Neuronal stem cell (in vitro differentiated cells): ENCODE data around the gene RAD51B.
"Not testable (repeated sequence)": the region's sequence is repeated elsewhere in the genome, so short reads cannot be mapped to it uniquely, and the experiment has no call there.

ENCODE experiments used
- DNase-seq: peaks from one replicate; pipeline ENCODE4 v3.0.0-alpha.2; 2013; ENCODE audit warnings: low spot score
- H2AFZ ChIP-seq: one replicate; pipeline ENCODE4 v1.6.1; 2013; ENCODE audit warnings: mild to moderate bottlenecking, low read length, inconsistent platforms
- H2AK5ac ChIP-seq: 2 replicates; pipeline ENCODE4 v1.6.1; 2013; ENCODE audit warnings: low read depth, mild to moderate bottlenecking, inconsistent platforms, low read length, moderate library complexity, mixed read lengths
- H2BK120ac ChIP-seq: 2 replicates; pipeline ENCODE4 v1.6.1; 2013; ENCODE audit warnings: low read depth, mild to moderate bottlenecking, inconsistent platforms, low read length, moderate library complexity, mixed read lengths
- H2BK12ac ChIP-seq: one replicate; pipeline ENCODE4 v1.6.1; 2013; ENCODE audit warnings: low read length, inconsistent platforms
- H2BK15ac ChIP-seq: 2 replicates; pipeline ENCODE4 v1.6.1; 2013; ENCODE audit warnings: mild to moderate bottlenecking, low read length, inconsistent platforms, mixed read lengths
- H2BK5ac ChIP-seq: one replicate; pipeline ENCODE4 v1.6.1; 2013; ENCODE audit warnings: inconsistent platforms, mild to moderate bottlenecking, low read length, moderate library complexity
- H3K14ac ChIP-seq: one replicate; pipeline ENCODE4 v1.6.1; 2013; ENCODE audit warnings: low read length, inconsistent platforms
- H3K18ac ChIP-seq: 2 replicates; pipeline ENCODE4 v1.6.1; 2013; ENCODE audit warnings: low read length, inconsistent platforms
- H3K23ac ChIP-seq: 2 replicates; pipeline ENCODE4 v1.6.1; 2013; ENCODE audit warnings: low read depth, mild to moderate bottlenecking, mixed read lengths, low read length, inconsistent platforms; ENCODE audit not compliant: poor library complexity
- H3K27ac ChIP-seq: replicated peaks from 3 replicates; pipeline ENCODE4 v1.5.1; 2013; ENCODE audit warnings: low read length, inconsistent platforms
- H3K27me3 ChIP-seq, 3 experiments: 2 replicates each; pipeline ENCODE4 v1.6.1; 2013; ENCODE audit warnings: low read length in 3 of 3, mild to moderate bottlenecking in 2 of 3, inconsistent platforms in 1 of 3, low read depth in 1 of 3, mixed read lengths in 1 of 3, moderate library complexity in 1 of 3; ENCODE audit not compliant: control insufficient read depth in 3 of 3, insufficient read depth in 3 of 3
- H3K36me3 ChIP-seq, 2 donors: replicated peaks in 1 of 2; 2 replicates each; pipeline ENCODE4 v1.6.1; 2013; ENCODE audit warnings: low read length in 2 of 2; ENCODE audit not compliant: control insufficient read depth in 2 of 2, insufficient read depth in 2 of 2
- H3K4ac ChIP-seq: 2 replicates; pipeline ENCODE4 v1.6.1; 2013; ENCODE audit warnings: inconsistent platforms, mild to moderate bottlenecking, low read length, moderate library complexity
- H3K4me1 ChIP-seq, 2 donors: 1 replicate in 1 of 2; 2 replicates in 1 of 2; pipeline ENCODE4 v1.6.1; 2013; ENCODE audit warnings: low read length in 2 of 2, low read depth in 1 of 2; ENCODE audit not compliant: control insufficient read depth in 2 of 2, insufficient read depth in 1 of 2
- H3K4me2 ChIP-seq: one replicate; pipeline ENCODE4 v1.6.1; 2013; ENCODE audit warnings: mild to moderate bottlenecking, low read length, inconsistent platforms; ENCODE audit not compliant: insufficient read depth, poor library complexity, severe bottlenecking
- H3K4me3 ChIP-seq, 2 donors: 2 replicates each; pipeline ENCODE4 v1.5.1; 2013; ENCODE audit warnings: low read length in 2 of 2, mild to moderate bottlenecking in 2 of 2, inconsistent platforms in 1 of 2, moderate library complexity in 1 of 2
- H3K79me1 ChIP-seq: one replicate; pipeline ENCODE4 v1.6.1; 2013; ENCODE audit warnings: low read depth, mild to moderate bottlenecking, inconsistent platforms, low read length, moderate library complexity
- H3K9ac ChIP-seq: one replicate; pipeline ENCODE4 v1.6.1; 2013; ENCODE audit warnings: mild to moderate bottlenecking, low read depth, low read length, inconsistent platforms; ENCODE audit not compliant: poor library complexity
- H3K9me3 ChIP-seq, 2 donors: replicated peaks in 1 of 2; 2 replicates each; pipeline versions ENCODE3 to v1.6.1; 2013; ENCODE audit warnings: low read length in 2 of 2, mild to moderate bottlenecking in 2 of 2, inconsistent platforms in 1 of 2, low read depth in 1 of 2, mixed read lengths in 1 of 2, moderate library complexity in 1 of 2; ENCODE audit not compliant: control insufficient read depth in 2 of 2, insufficient read depth in 1 of 2
- H4K8ac ChIP-seq: one replicate; pipeline ENCODE4 v1.6.1; 2013; ENCODE audit warnings: low read depth, mild to moderate bottlenecking, inconsistent platforms, low read length, moderate library complexity
- H4K91ac ChIP-seq: one replicate; pipeline ENCODE4 v1.6.1; 2013; ENCODE audit warnings: low read length, low read depth, mild to moderate bottlenecking, inconsistent platforms; ENCODE audit not compliant: poor library complexity
- WGBS, 2 donors: extraction: QIAGEN DNeasy Blood & Tissue Kit; methylation state at CpG; one replicate each; pipeline ENCODE4 v1.1.7; 2013; ENCODE audit warnings: missing lambda C conversion rate in 2 of 2, mixed read lengths in 1 of 2; ENCODE audit not compliant: insufficient read length in 2 of 2, insufficient replicate concordance in 1 of 2; ENCODE audit errors: extremely low coverage in 2 of 2; 5-methylcytosine and 5-hydroxymethylcytosine counted together

RAD51B gene

DNA sequence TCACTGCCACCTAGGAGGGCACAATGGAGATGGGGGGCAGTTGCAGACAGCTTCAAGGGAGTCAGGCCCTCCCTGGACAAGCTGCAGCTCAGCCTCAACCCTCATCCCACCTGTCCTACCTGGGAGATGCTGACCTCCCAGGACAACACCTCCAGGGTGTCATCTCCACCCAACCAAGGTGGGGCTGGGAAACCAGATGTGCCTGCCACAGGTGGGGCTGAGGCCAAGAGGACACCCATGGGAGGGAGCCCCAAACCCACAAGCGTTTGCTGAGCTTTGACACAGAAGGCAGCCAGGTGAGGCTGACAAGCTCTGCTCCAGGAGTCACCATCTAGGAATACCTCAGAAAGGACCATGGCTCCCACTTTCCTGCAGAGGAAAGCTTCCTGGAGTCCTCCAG lies 941.8 kb downstream of the RAD51B start:
- Histone ChIP-seq H2BK120ac (no peak overlapping the region), H3K4me1 (peaks cover 12 to 13% of the 10 kb centered on the region in 2 donors), H3K9me3 (no peaks in the 10 kb centered on the region), H3K4me3 (no peak overlapping the region), H2AK5ac (peak overlapping the region; percentile 41), H2AFZ (no peak overlapping the region), H2BK12ac (no peak overlapping the region), H3K27me3 (no peaks in the 10 kb centered on the region), H3K9ac (no peak overlapping the region), H3K23ac (no peak overlapping the region), H3K36me3 (no peaks in the 10 kb centered on the region), H3K79me1 (no peaks in the 10 kb centered on the region), H3K18ac (peak overlapping the region; percentile 0), H4K91ac (no peak overlapping the region), H3K27ac (no peak overlapping the region), H3K4ac (no peak overlapping the region), H2BK5ac (no peak overlapping the region), H2BK15ac (no peak overlapping the region), H4K8ac (no peak overlapping the region), H3K14ac (no peak overlapping the region), H3K4me2 (no peak overlapping the region)
- whole genome bisulfite sequencing, 2 donors: no CpG with 5 or more reads among the region's 1 CpG
- DNase-seq: no peak

DNA sequence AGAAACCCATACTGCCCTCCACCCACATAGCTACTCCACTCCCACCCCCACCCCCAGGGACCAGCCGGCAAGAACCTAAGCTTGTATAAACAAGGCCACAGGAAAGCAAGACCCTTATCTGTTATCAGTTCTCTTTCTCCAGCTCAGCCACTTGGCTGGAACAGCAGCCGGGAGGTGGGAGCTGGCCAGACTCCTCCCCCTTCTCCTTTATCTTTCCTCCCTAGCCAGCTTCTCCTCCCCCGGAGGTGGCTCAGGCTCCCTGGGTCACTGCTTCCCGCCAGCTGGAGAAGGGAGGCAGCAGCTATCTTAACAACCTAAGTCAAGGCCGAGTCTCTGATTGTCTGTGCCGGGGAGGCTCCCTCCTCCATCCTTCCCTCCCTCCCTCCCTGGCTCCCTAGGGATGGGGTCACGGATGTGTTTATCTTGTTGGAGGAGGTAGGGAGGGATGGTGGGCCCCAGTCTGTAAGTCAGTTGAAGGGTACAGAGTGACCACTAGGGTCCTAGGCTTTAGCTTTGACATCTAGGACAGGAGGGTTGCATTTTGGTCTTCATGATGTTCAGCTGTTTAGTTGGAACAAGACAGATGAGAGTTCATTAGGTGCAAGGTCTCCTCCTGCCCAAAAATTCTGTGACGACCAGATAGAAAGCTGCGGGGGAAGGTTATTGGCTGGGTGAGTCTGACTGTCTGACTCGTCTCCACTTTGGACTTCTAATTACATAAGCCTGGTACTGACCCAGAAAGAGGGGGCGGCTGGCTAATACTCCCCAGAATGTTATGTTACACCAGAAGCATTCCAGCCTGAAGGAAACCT lies 943.6 kb downstream of the RAD51B start:
- H3K14ac ChIP-seq: no peak overlapping the region
- H3K79me1 ChIP-seq: no peaks in the 10 kb centered on the region
- H3K27me3 ChIP-seq: no peaks in the 10 kb centered on the region
- no peak overlapping the region for H3K4ac ChIP-seq
- H3K4me3 ChIP-seq: no peak overlapping the region
- H3K9ac ChIP-seq: no peak overlapping the region
- peak overlapping the region; percentile 32 for H3K18ac ChIP-seq
- H3K4me2 ChIP-seq: no peak overlapping the region
- no peak overlapping the region for H2BK15ac ChIP-seq
- peak overlapping the region; percentile 85 for H2AFZ ChIP-seq
- peaks cover 12 to 13% of the 10 kb centered on the region in 2 donors for H3K4me1 ChIP-seq
- H3K36me3 ChIP-seq: no peaks in the 10 kb centered on the region
- WGBS, 2 donors: no CpG with 5 or more reads among the region's 11 CpGs
- H2BK120ac ChIP-seq: no peak overlapping the region
- H3K9me3 ChIP-seq: no peaks in the 10 kb centered on the region
- H4K8ac ChIP-seq: no peak overlapping the region
- no peak overlapping the region for H2AK5ac ChIP-seq
- no peak overlapping the region for H2BK5ac ChIP-seq
- no peak overlapping the region for H2BK12ac ChIP-seq
- H3K27ac ChIP-seq: no peak overlapping the region
- H4K91ac ChIP-seq: no peak overlapping the region
- DNase-seq: peak; percentile 33
- no peak overlapping the region for H3K23ac ChIP-seq

DNA sequence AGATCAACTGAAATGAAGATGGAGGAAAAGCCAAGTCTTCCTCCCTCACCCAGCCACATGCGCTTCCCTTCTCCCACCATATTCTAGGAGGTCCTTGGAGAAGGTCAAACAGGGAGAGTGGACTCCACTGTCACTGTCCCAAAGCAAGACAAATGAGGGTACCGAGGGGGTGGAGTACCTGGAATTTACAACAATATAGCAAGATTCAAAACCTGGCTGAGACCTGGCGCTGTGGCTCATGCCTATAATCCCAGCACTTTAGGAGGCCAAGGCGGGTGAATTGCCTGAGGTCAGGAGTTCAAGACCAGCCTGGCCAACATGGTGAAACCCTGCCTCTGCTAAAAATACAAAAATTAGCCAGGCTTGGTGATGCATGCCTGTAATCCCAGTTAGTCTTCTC lies 944.3 kb downstream of the RAD51B start:
- not testable (repeated sequence) for H3K27ac ChIP-seq

DNA sequence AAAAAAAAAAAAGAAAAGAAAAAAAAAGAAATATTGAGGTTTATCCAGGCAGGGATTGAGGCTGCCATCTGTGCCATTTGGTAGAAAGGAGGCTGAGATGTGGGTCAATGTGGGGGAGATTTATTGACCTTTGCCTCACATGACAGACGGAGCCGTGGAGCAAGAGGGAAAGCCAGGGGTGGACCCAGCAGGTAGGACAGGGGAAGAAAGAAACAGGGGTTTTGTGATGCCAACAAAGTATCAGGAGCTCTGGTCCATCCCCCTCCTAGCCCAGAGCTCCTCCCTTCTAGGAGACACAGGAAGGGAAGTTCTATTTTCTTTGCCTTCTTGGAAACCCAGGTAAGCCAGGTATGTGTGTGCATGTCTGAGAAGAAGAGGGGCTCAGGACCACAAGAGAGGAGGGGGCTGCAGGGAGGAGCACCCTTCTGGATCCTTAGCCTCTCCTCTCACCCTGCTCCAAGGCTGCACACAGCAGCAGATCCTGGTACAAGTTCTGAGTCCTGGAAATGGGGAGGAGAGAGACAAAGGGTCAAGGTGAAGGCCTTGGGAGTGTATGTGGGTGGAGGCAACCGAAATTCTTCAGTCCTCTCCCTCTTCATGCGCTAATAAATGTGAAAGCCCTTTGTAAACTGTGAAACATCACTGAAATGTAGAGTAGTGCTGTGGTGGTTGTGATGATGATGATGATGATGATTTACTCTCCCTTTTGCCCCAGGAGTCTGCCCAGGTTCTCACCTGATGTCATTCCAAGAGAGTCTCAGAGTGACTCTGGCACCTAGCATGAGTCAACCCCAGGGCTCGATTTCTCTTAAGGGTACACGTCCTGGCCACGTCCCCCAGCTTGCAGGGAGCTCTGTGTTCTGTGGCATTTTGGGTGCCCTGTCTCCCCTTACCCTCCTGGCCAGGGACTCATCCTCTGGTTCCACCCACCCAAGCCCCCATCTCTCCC lies 947.0 kb downstream of the RAD51B start:
- H4K8ac ChIP-seq: no peak overlapping the region
- no peak overlapping the region for H2BK5ac ChIP-seq
- peaks cover 10 to 12% of the 10 kb centered on the region in 2 donors for H3K4me1 ChIP-seq
- WGBS, 2 donors: no CpG with 5 or more reads among the region's 7 CpGs
- no peak for DNase-seq
- no peak overlapping the region for H3K27ac ChIP-seq
- H2BK120ac ChIP-seq: no peak overlapping the region
- H2AFZ ChIP-seq: no peak overlapping the region
- H3K9me3 ChIP-seq: no peaks in the 10 kb centered on the region
- no peaks in the 10 kb centered on the region for H3K36me3 ChIP-seq
- no peaks in the 10 kb centered on the region for H3K27me3 ChIP-seq
- no peak overlapping the region for H3K23ac ChIP-seq
- no peak overlapping the region for H2AK5ac ChIP-seq
- H3K4me2 ChIP-seq: no peak overlapping the region
- H3K14ac ChIP-seq: no peak overlapping the region
- no peak overlapping the region for H3K4ac ChIP-seq
- H3K79me1 ChIP-seq: no peaks in the 10 kb centered on the region
- no peak overlapping the region for H4K91ac ChIP-seq
- H3K9ac ChIP-seq: no peak overlapping the region
- H3K4me3 ChIP-seq: no peak overlapping the region
- H2BK12ac ChIP-seq: no peak overlapping the region
- H2BK15ac ChIP-seq: no peak overlapping the region
- H3K18ac ChIP-seq: peak overlapping the region; percentile 22

More for the DNA sequence above, 944.3 kb downstream of the RAD51B start:
- H2BK15ac ChIP-seq, DNase-seq, H3K14ac ChIP-seq, H3K27me3 ChIP-seq, H3K23ac ChIP-seq, H2AFZ ChIP-seq, H2BK12ac ChIP-seq, H2BK5ac ChIP-seq, H3K18ac ChIP-seq, H3K9me3 ChIP-seq, H3K9ac ChIP-seq, H4K8ac ChIP-seq, H3K36me3 ChIP-seq, H2AK5ac ChIP-seq, H3K4me2 ChIP-seq, H3K4ac ChIP-seq, H4K91ac ChIP-seq, H3K4me3 ChIP-seq, H2BK120ac ChIP-seq, H3K79me1 ChIP-seq: not testable (repeated sequence)
- WGBS, 2 donors: no CpG with 5 or more reads among the region's 4 CpGs
- peaks cover 12 to 13% of the 10 kb centered on the region in 2 donors for H3K4me1 ChIP-seq
